ENCODE results near the gene RBP3.

- TF ChIP-seq SMC3 (IDR thresholded peaks at IDR 0.05; ENCODE audit: low read depth, low read length) = no peak
- no peak for TF ChIP-seq CTCF (conservative IDR thresholded peaks at IDR 0.05; ENCODE audit: low read depth, low read length)
- TF ChIP-seq POLR2A (IDR thresholded peaks at IDR 0.05; ENCODE audit: low read depth, low read length) = no peak
- TF ChIP-seq, protein P1, sequence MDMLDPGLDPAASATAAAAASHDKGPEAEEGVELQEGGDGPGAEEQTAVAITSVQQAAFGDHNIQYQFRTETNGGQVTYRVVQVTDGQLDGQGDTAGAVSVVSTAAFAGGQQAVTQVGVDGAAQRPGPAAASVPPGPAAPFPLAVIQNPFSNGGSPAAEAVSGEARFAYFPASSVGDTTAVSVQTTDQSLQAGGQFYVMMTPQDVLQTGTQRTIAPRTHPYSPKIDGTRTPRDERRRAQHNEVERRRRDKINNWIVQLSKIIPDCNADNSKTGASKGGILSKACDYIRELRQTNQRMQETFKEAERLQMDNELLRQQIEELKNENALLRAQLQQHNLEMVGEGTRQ (IDR thresholded peaks at IDR 0.05; ENCODE audit: low read depth, low read length) = no peak
- TF ChIP-seq RAD21 (IDR thresholded peaks at IDR 0.05; ENCODE audit: low read length) = no peak
- TF ChIP-seq RFX5 (IDR thresholded peaks at IDR 0.05; ENCODE audit: low read depth, low read length) = no peak
- no peak for TF ChIP-seq FOS (IDR thresholded peaks at IDR 0.05; ENCODE audit: low read depth, low read length)
- TF ChIP-seq NFE2L2 (IDR thresholded peaks at IDR 0.05; ENCODE audit: low read depth, low read length) = no peak
- no peak for TF ChIP-seq CHD1 (IDR thresholded peaks at IDR 0.05; ENCODE audit: low read depth, low read length)
- no peak for TF ChIP-seq MAZ (IDR thresholded peaks at IDR 0.05; ENCODE audit: borderline replicate concordance, low read depth, low read length)
- TF ChIP-seq, protein P2, sequence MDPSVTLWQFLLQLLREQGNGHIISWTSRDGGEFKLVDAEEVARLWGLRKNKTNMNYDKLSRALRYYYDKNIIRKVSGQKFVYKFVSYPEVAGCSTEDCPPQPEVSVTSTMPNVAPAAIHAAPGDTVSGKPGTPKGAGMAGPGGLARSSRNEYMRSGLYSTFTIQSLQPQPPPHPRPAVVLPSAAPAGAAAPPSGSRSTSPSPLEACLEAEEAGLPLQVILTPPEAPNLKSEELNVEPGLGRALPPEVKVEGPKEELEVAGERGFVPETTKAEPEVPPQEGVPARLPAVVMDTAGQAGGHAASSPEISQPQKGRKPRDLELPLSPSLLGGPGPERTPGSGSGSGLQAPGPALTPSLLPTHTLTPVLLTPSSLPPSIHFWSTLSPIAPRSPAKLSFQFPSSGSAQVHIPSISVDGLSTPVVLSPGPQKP (IDR thresholded peaks at IDR 0.05; ENCODE audit: borderline replicate concordance, low read depth, low read length) = no peak
- no peak for TF ChIP-seq CEBPB (IDR thresholded peaks at IDR 0.05; ENCODE audit: low read depth, low read length)
These were observed 56.8 kb downstream of the RBP3 start for GRCh38 chr10:47404937-47405336.

Data from IMR-90 (cell line).